ENCODE data around the gene UBA7.
"Not testable (repeated sequence)": the region's sequence is repeated elsewhere in the genome, so short reads cannot be mapped to it uniquely, and the experiment has no call there.

Gene UBA7

GRCh38 chr3:49831341-49831740, 17.6 kb upstream of the UBA7 start:
- Histone ChIP-seq H3K36me3 (ENCODE audit: control insufficient read depth in 1 of 2, insufficient read depth in 2 of 2, low read depth in 1 of 2, low read length in 2 of 2) (peaks cover 25 to 26% of the 10 kb centered on the region in 2 experiments), H2BK120ac (ENCODE audit: low read depth, low read length) (no peak overlapping the region), H3K27me3 (ENCODE audit: control insufficient read depth in 1 of 2, insufficient read depth in 1 of 2, low read length in 2 of 2) (no peaks in the 10 kb centered on the region), H4K8ac (ENCODE audit: low read length) (no peak overlapping the region), H4K91ac (ENCODE audit: low read length) (no peak overlapping the region), H2AK5ac (ENCODE audit: low read length, severe bottlenecking) (no peak overlapping the region), H3K9ac (ENCODE audit: low read length) (no peak overlapping the region), H3K4ac (ENCODE audit: low read depth in 1 of 2, low read length in 2 of 2) (no peak overlapping the region), H2BK5ac (ENCODE audit: low read depth, low read length, poor library complexity, severe bottlenecking) (no peak overlapping the region), H3K4me2 (ENCODE audit: low read length, poor library complexity, severe bottlenecking) (no peak overlapping the region), H3K4me3 (ENCODE audit: insufficient read depth in 1 of 2, low read depth in 1 of 2, low read length in 2 of 2) (no peak overlapping the region), H3K27ac (ENCODE audit: low read length, poor library complexity, severe bottlenecking) (no peak overlapping the region), H2AFZ (ENCODE audit: low read depth, low read length) (no peak overlapping the region), H3K14ac (ENCODE audit: low read length in 2 of 2) (no peak overlapping the region), H3K9me3 (ENCODE audit: control insufficient read depth, low read length) (no peaks in the 10 kb centered on the region), H3K4me1 (ENCODE audit: control insufficient read depth, insufficient read depth, low read depth, low read length) (no peaks in the 10 kb centered on the region), H3K79me1 (replicated peaks; ENCODE audit: low read length, poor library complexity, severe bottlenecking) (no peaks in the 10 kb centered on the region), H2BK12ac (ENCODE audit: low read length in 2 of 2) (no peak overlapping the region), H3K18ac (ENCODE audit: low read depth in 1 of 2, low read length in 2 of 2) (no peak overlapping the region), H3K23ac (ENCODE audit: low read length in 2 of 2) (no peak overlapping the region), H2BK15ac (ENCODE audit: low read depth, poor library complexity, severe bottlenecking) (no peak overlapping the region)
- no peak for DNase-seq
- 100% methylated on average over 1 of the region's 3 CpGs for WGBS

GRCh38 chr3:49826016-49826415, 12.3 kb upstream of the UBA7 start:
- Histone ChIP-seq H3K4me1 (ENCODE audit: control insufficient read depth, insufficient read depth, low read depth, low read length) (no peaks in the 10 kb centered on the region), H3K18ac (ENCODE audit: low read depth in 1 of 2, low read length in 2 of 2) (no peak overlapping the region), H4K8ac (ENCODE audit: low read length) (no peak overlapping the region), H3K4ac (ENCODE audit: low read depth in 1 of 2, low read length in 2 of 2) (peak overlapping the region in 1 of 2 experiments; percentile 35), H3K4me2 (ENCODE audit: low read length, poor library complexity, severe bottlenecking) (no peak overlapping the region), H3K27ac (ENCODE audit: low read length, poor library complexity, severe bottlenecking) (no peak overlapping the region), H2AK5ac (ENCODE audit: low read length, severe bottlenecking) (no peak overlapping the region), H4K91ac (ENCODE audit: low read length) (no peak overlapping the region), H3K79me1 (replicated peaks; ENCODE audit: low read length, poor library complexity, severe bottlenecking) (no peaks in the 10 kb centered on the region), H3K27me3 (ENCODE audit: control insufficient read depth in 1 of 2, insufficient read depth in 1 of 2, low read length in 2 of 2) (no peaks in the 10 kb centered on the region), H2BK120ac (ENCODE audit: low read depth, low read length) (no peak overlapping the region), H3K9ac (ENCODE audit: low read length) (no peak overlapping the region), H3K14ac (ENCODE audit: low read length in 2 of 2) (no peak overlapping the region), H3K9me3 (ENCODE audit: control insufficient read depth, low read length) (no peaks in the 10 kb centered on the region), H3K4me3 (ENCODE audit: insufficient read depth in 1 of 2, low read depth in 1 of 2, low read length in 2 of 2) (no peak overlapping the region), H3K23ac (ENCODE audit: low read length in 2 of 2) (no peak overlapping the region), H2BK5ac (ENCODE audit: low read depth, low read length, poor library complexity, severe bottlenecking) (no peak overlapping the region), H2AFZ (ENCODE audit: low read depth, low read length) (no peak overlapping the region), H3K36me3 (ENCODE audit: control insufficient read depth in 1 of 2, insufficient read depth in 2 of 2, low read depth in 1 of 2, low read length in 2 of 2) (peaks cover 17% of the 10 kb centered on the region in 2 experiments), H2BK15ac (ENCODE audit: low read depth, poor library complexity, severe bottlenecking) (no peak overlapping the region), H2BK12ac (ENCODE audit: low read length in 2 of 2) (no peak overlapping the region)
- WGBS = 93% methylated on average over 5 of the region's 6 CpGs
- DNase-seq = no peak

GRCh38 chr3:49823131-49823530, 9.4 kb upstream of the UBA7 start:
- not testable (repeated sequence) for H2AFZ ChIP-seq (ENCODE audit: low read depth, low read length); H3K4me2 ChIP-seq (ENCODE audit: low read length, poor library complexity, severe bottlenecking); H3K9ac ChIP-seq (ENCODE audit: low read length); H2BK5ac ChIP-seq (ENCODE audit: low read depth, low read length, poor library complexity, severe bottlenecking); H4K91ac ChIP-seq (ENCODE audit: low read length); H2BK15ac ChIP-seq (ENCODE audit: low read depth, poor library complexity, severe bottlenecking); H3K23ac ChIP-seq (ENCODE audit: low read length in 2 of 2); H3K36me3 ChIP-seq (ENCODE audit: control insufficient read depth in 1 of 2, insufficient read depth in 2 of 2, low read depth in 1 of 2, low read length in 2 of 2); H3K4me1 ChIP-seq (ENCODE audit: control insufficient read depth, insufficient read depth, low read depth, low read length); H3K4me3 ChIP-seq (ENCODE audit: insufficient read depth in 1 of 2, low read depth in 1 of 2, low read length in 2 of 2); DNase-seq; H2AK5ac ChIP-seq (ENCODE audit: low read length, severe bottlenecking); H3K4ac ChIP-seq (ENCODE audit: low read depth in 1 of 2, low read length in 2 of 2); H3K79me1 ChIP-seq (replicated peaks; ENCODE audit: low read length, poor library complexity, severe bottlenecking); H3K14ac ChIP-seq (ENCODE audit: low read length in 2 of 2); H3K27me3 ChIP-seq (ENCODE audit: control insufficient read depth in 1 of 2, insufficient read depth in 1 of 2, low read length in 2 of 2); H2BK120ac ChIP-seq (ENCODE audit: low read depth, low read length); H3K9me3 ChIP-seq (ENCODE audit: control insufficient read depth, low read length); H2BK12ac ChIP-seq (ENCODE audit: low read length in 2 of 2); H4K8ac ChIP-seq (ENCODE audit: low read length); H3K18ac ChIP-seq (ENCODE audit: low read depth in 1 of 2, low read length in 2 of 2); H3K27ac ChIP-seq (ENCODE audit: low read length, poor library complexity, severe bottlenecking)
- 100% methylated on average over 2 of the region's 3 CpGs for WGBS

- Histone ChIP-seq H3K27me3 (ENCODE audit: control insufficient read depth in 1 of 2, insufficient read depth in 1 of 2, low read length in 2 of 2) (no peaks in the 10 kb centered on the region), H4K91ac (ENCODE audit: low read length) (peak overlapping the region; percentile 96), H3K4ac (ENCODE audit: low read depth in 1 of 2, low read length in 2 of 2) (peak overlapping the region; percentile 84 to 92), H3K4me1 (ENCODE audit: control insufficient read depth, insufficient read depth, low read depth, low read length) (peaks cover 8% of the 10 kb centered on the region), H3K79me1 (replicated peaks; ENCODE audit: low read length, poor library complexity, severe bottlenecking) (no peaks in the 10 kb centered on the region), H2BK120ac (ENCODE audit: low read depth, low read length) (peak overlapping the region; percentile 54), H3K9me3 (ENCODE audit: control insufficient read depth, low read length) (no peaks in the 10 kb centered on the region), H2BK5ac (ENCODE audit: low read depth, low read length, poor library complexity, severe bottlenecking) (no peak overlapping the region), H2BK15ac (ENCODE audit: low read depth, poor library complexity, severe bottlenecking) (peak overlapping the region; percentile 87), H2AFZ (ENCODE audit: low read depth, low read length) (no peak overlapping the region), H3K27ac (ENCODE audit: low read length, poor library complexity, severe bottlenecking) (no peak overlapping the region), H3K36me3 (ENCODE audit: control insufficient read depth in 1 of 2, insufficient read depth in 2 of 2, low read depth in 1 of 2, low read length in 2 of 2) (peaks cover 7 to 44% of the 10 kb centered on the region in 2 experiments), H3K9ac (ENCODE audit: low read length) (peak overlapping the region; percentile 86), H2AK5ac (ENCODE audit: low read length, severe bottlenecking) (no peak overlapping the region), H3K23ac (ENCODE audit: low read length in 2 of 2) (no peak overlapping the region), H3K18ac (ENCODE audit: low read depth in 1 of 2, low read length in 2 of 2) (peak overlapping the region; percentile 82 to 91), H3K14ac (ENCODE audit: low read length in 2 of 2) (peak overlapping the region in 1 of 2 experiments; percentile 88), H3K4me2 (ENCODE audit: low read length, poor library complexity, severe bottlenecking) (no peak overlapping the region), H2BK12ac (ENCODE audit: low read length in 2 of 2) (peak overlapping the region; percentile 60 to 96), H4K8ac (ENCODE audit: low read length) (peak overlapping the region; percentile 91), H3K4me3 (ENCODE audit: insufficient read depth in 1 of 2, low read depth in 1 of 2, low read length in 2 of 2) (peak overlapping the region in 1 of 2 experiments; percentile 83)
- 90% methylated on average over 9 of the region's 9 CpGs for WGBS
- DNase-seq = no peak
These were observed 747 bp downstream of the UBA7 start for GRCh38 chr3:49812916-49813496.
